Ectodermal cell (in vitro differentiated cells): ENCODE measurements around the gene DNAJB8.
A peak's percentile ranks its signal among the peaks of the same experiment; 100 is the strongest.

Source experiments
- H3K27ac ChIP-seq: 2 replicates; pipeline ENCODE4 v1.7.0; 2013; ENCODE audit warnings: mild to moderate bottlenecking, low read depth, low read length; ENCODE audit not compliant: insufficient read depth, poor library complexity, severe bottlenecking
- H3K27me3 ChIP-seq: 2 replicates; pipeline ENCODE4 v1.7.0; 2013; ENCODE audit warnings: mild to moderate bottlenecking, low read length; ENCODE audit not compliant: insufficient read depth, control insufficient read depth, poor library complexity, severe bottlenecking
- H3K36me3 ChIP-seq: one replicate; pipeline ENCODE4 v1.7.0; 2013; ENCODE audit warnings: low read length; ENCODE audit not compliant: control insufficient read depth, insufficient read depth
- H3K4me1 ChIP-seq: one replicate; pipeline ENCODE4 v1.7.0; 2013; ENCODE audit warnings: low read length; ENCODE audit not compliant: control insufficient read depth, insufficient read depth
- H3K4me3 ChIP-seq: 2 replicates; pipeline ENCODE4 v1.7.0; 2013; ENCODE audit warnings: low read depth, low read length, control low read depth; ENCODE audit not compliant: insufficient read depth
- H3K9me3 ChIP-seq: 2 replicates; pipeline ENCODE4 v1.7.0; 2013; ENCODE audit warnings: mild to moderate bottlenecking, low read length, moderate library complexity; ENCODE audit not compliant: control insufficient read depth
- WGBS, 2 experiments: methylation state at CpG; one replicate each; pipeline ENCODE4 v1.1.7; 2013; ENCODE audit warnings: missing lambda C conversion rate in 2 of 2; 5-methylcytosine and 5-hydroxymethylcytosine counted together

Gene DNAJB8

GRCh38 chr3:128502712-128503111, 36.0 kb upstream of the DNAJB8 start:
- Histone ChIP-seq H3K27me3 (peaks cover 25% of the 10 kb centered on the region), H3K27ac (no peak overlapping the region), H3K9me3 (no peaks in the 10 kb centered on the region), H3K36me3 (no peaks in the 10 kb centered on the region), H3K4me1 (no peaks in the 10 kb centered on the region), H3K4me3 (no peak overlapping the region)
- WGBS, 2 experiments: 84 to 92% methylated on average over 5 of the region's 5 CpGs

- no peaks in the 10 kb centered on the region for H3K9me3 ChIP-seq
- no peak overlapping the region for H3K27ac ChIP-seq
- peaks cover 11% of the 10 kb centered on the region for H3K4me1 ChIP-seq
- no peaks in the 10 kb centered on the region for H3K36me3 ChIP-seq
- peaks cover 38% of the 10 kb centered on the region for H3K27me3 ChIP-seq
- no peak overlapping the region for H3K4me3 ChIP-seq
- WGBS, 2 experiments: 84 to 100% methylated on average over 2 to 3 of the region's 3 CpGs
Observed at GRCh38 chr3:128501431-128501830, 34.7 kb upstream of the DNAJB8 start.

GRCh38 chr3:128500556-128500955, 33.9 kb upstream of the DNAJB8 start:
- 84 to 89% methylated on average over 4 of the region's 4 CpGs for WGBS, 2 experiments
- no peak overlapping the region for H3K4me3 ChIP-seq
- no peaks in the 10 kb centered on the region for H3K9me3 ChIP-seq
- H3K4me1 ChIP-seq: peaks cover 11% of the 10 kb centered on the region
- H3K27ac ChIP-seq: no peak overlapping the region
- H3K36me3 ChIP-seq: no peaks in the 10 kb centered on the region
- H3K27me3 ChIP-seq: peaks cover 47% of the 10 kb centered on the region

- Histone ChIP-seq H3K9me3 (no peaks in the 10 kb centered on the region), H3K36me3 (no peaks in the 10 kb centered on the region), H3K27ac (no peak overlapping the region), H3K4me1 (peaks cover 11% of the 10 kb centered on the region), H3K4me3 (no peak overlapping the region), H3K27me3 (peaks cover 54% of the 10 kb centered on the region)
- WGBS, 2 experiments: 92 to 93% methylated on average over 4 of the region's 4 CpGs
Observed at GRCh38 chr3:128499724-128500275, 33.1 kb upstream of the DNAJB8 start.

GRCh38 chr3:128498901-128499530, 32.3 kb upstream of the DNAJB8 start:
- H3K4me1 ChIP-seq: peaks cover 11% of the 10 kb centered on the region
- H3K27ac ChIP-seq: no peak overlapping the region
- peaks cover 62% of the 10 kb centered on the region for H3K27me3 ChIP-seq
- H3K9me3 ChIP-seq: no peaks in the 10 kb centered on the region
- H3K36me3 ChIP-seq: no peaks in the 10 kb centered on the region
- no peak overlapping the region for H3K4me3 ChIP-seq
- 83% methylated on average over 15 of the region's 15 CpGs for WGBS, 2 experiments

GRCh38 chr3:128498127-128498626, 31.5 kb upstream of the DNAJB8 start:
- WGBS, 2 experiments: 80 to 84% methylated on average over 5 of the region's 5 CpGs
- Histone ChIP-seq H3K27me3 (peaks cover 70% of the 10 kb centered on the region), H3K4me3 (no peak overlapping the region)

GRCh38 chr3:128497305-128498126, 30.8 kb upstream of the DNAJB8 start:
- peaks cover 17% of the 10 kb centered on the region for H3K4me1 ChIP-seq
- whole genome bisulfite sequencing, 2 experiments: 2% methylated on average over 77 of the region's 77 CpGs
- no peak overlapping the region for H3K27ac ChIP-seq
- no peaks in the 10 kb centered on the region for H3K9me3 ChIP-seq
- H3K27me3 ChIP-seq: peaks cover 77% of the 10 kb centered on the region
- H3K4me3 ChIP-seq: peak overlapping the region; percentile 46
- H3K36me3 ChIP-seq: no peaks in the 10 kb centered on the region

More at GRCh38 chr3:128498127-128498626, 31.5 kb upstream of the DNAJB8 start:
- Histone ChIP-seq H3K9me3 (no peaks in the 10 kb centered on the region), H3K4me1 (peaks cover 11% of the 10 kb centered on the region), H3K36me3 (no peaks in the 10 kb centered on the region), H3K27ac (no peak overlapping the region)

GRCh38 chr3:128496602-128497304, 30.1 kb upstream of the DNAJB8 start:
- H3K4me1 ChIP-seq: peaks cover 17% of the 10 kb centered on the region
- H3K36me3 ChIP-seq: no peaks in the 10 kb centered on the region
- no peak overlapping the region for H3K4me3 ChIP-seq
- 9 to 10% methylated on average over 45 of the region's 45 CpGs for WGBS, 2 experiments
- H3K27ac ChIP-seq: no peak overlapping the region
- H3K27me3 ChIP-seq: peaks cover 81% of the 10 kb centered on the region
- H3K9me3 ChIP-seq: no peaks in the 10 kb centered on the region

GRCh38 chr3:128496019-128496601, 29.4 kb upstream of the DNAJB8 start:
- Histone ChIP-seq H3K4me3 (no peak overlapping the region), H3K27ac (no peak overlapping the region), H3K4me1 (peaks cover 17% of the 10 kb centered on the region), H3K27me3 (peaks cover 84% of the 10 kb centered on the region), H3K9me3 (no peaks in the 10 kb centered on the region), H3K36me3 (no peaks in the 10 kb centered on the region)
- WGBS, 2 experiments: 6 to 7% methylated on average over 32 of the region's 32 CpGs
